ENCODE measurements around the gene SLC9A4. TPM values are rescaled to one million over a fixed set of nuclear protein-coding genes. Genes with fewer than 3 reads are reported as not detected.

The SLC9A4 gene
- total RNA-seq, 4 donors from 2014 or later, result 1.2 TPM; not detected in 3

GRCh38 chr2:102514061-102514785 lies 41.2 kb downstream of the SLC9A4 start:
- Histone ChIP-seq H3K9me3 (no peaks in the 10 kb centered on the region), H3K27me3 (no peaks in the 10 kb centered on the region), H3K4me1 (no peaks in the 10 kb centered on the region), H3K4me3 (no peak overlapping the region), H3K27ac (no peak overlapping the region), H3K36me3 (no peaks in the 10 kb centered on the region)
- intact Hi-C loops (cut with DNase I; ENCODE audit: low total_unique reads), result no loop called here
- no peak for TF ChIP-seq CTCF (IDR thresholded peaks at IDR 0.05)
- no peak for TF ChIP-seq POLR2A (IDR thresholded peaks at IDR 0.05)
- no peak for DNase-seq

DNA sequence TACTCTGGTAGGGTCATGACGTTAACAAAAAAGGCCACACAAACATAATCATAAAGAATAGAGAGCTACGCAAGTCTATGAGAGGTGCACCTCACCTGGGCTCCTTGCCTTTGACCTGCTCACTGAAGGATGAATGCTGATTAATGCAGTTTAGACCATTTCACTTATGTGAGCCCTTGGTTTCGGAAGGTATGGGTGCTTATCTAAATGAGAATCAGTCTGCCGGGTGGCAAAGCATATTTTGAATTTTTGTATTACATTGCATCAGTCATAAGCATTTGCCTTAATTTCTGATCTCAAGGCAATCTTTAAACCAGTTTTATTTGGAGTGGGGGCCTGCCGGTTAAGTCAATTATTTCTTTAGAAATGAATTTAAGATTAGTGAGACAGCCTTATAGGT lies 42.8 kb downstream of the SLC9A4 start:
- H3K27me3 ChIP-seq, result no peaks in the 10 kb centered on the region
- no peaks in the 10 kb centered on the region for H3K9me3 ChIP-seq
- no peaks in the 10 kb centered on the region for H3K36me3 ChIP-seq
- H3K4me3 ChIP-seq, result no peak overlapping the region
- H3K4me1 ChIP-seq, result no peaks in the 10 kb centered on the region
- TF ChIP-seq CTCF (IDR thresholded peaks at IDR 0.05) (no peak), POLR2A (IDR thresholded peaks at IDR 0.05) (no peak)
- DNase-seq, result no peak
- H3K27ac ChIP-seq, result no peak overlapping the region
- intact Hi-C loops (cut with DNase I; ENCODE audit: low total_unique reads), result no loop called here

DNA sequence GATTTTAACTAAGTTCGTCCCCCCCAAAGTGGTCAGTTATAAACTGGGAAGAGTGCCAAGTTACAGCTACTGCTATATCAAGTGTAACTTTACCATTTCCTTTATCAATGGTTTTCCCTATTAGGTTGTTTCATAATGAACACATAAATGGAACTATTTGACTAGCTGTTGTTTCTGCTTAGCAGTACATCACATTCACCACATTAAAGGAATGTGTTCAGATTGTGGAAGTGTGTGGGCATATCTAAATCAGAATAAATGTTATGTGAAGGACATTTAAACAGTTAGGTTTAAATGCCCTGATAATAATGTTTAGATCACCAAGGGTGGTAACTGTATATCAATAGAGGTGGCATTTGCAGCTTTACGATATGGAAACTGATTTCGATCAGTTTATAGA lies 45.1 kb downstream of the SLC9A4 start:
- H3K9me3 ChIP-seq, result no peaks in the 10 kb centered on the region
- no peaks in the 10 kb centered on the region for H3K36me3 ChIP-seq
- no peaks in the 10 kb centered on the region for H3K27me3 ChIP-seq
- TF ChIP-seq POLR2A (IDR thresholded peaks at IDR 0.05) (no peak), CTCF (IDR thresholded peaks at IDR 0.05) (no peak)
- no peak for DNase-seq
- H3K4me1 ChIP-seq, result no peaks in the 10 kb centered on the region
- intact Hi-C loops (cut with DNase I; ENCODE audit: low total_unique reads), result no loop called here
- H3K4me3 ChIP-seq, result no peak overlapping the region
- no peak overlapping the region for H3K27ac ChIP-seq

DNA sequence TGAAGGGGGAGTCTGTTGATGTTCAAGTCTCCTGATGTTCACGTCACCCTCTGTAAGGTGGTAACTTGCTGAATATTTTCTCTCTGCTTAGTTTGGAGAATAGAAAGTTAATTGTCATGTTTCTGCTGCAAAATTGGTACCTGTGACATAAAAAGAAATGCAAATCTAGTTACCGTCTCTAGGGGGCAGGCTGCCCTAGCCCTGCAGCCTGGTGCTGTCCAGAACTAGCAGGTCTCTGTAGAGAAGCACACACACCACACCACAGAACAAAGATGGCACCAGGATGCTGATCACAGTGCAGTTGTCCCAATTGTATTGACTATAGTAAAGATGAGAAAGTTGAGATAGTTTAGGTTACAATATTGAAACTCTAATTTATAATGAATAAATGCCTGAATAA lies 47.0 kb downstream of the SLC9A4 start:
- TF ChIP-seq CTCF (IDR thresholded peaks at IDR 0.05) (peak in 1 of 4 experiments; percentile 9), POLR2A (IDR thresholded peaks at IDR 0.05) (no peak)
- H3K9me3 ChIP-seq, result no peaks in the 10 kb centered on the region
- intact Hi-C loops (cut with DNase I; ENCODE audit: low total_unique reads), result no loop called here
- no peaks in the 10 kb centered on the region for H3K36me3 ChIP-seq
- no peak for DNase-seq
- no peak overlapping the region for H3K4me3 ChIP-seq
- H3K4me1 ChIP-seq, result no peaks in the 10 kb centered on the region
- no peak overlapping the region for H3K27ac ChIP-seq
- no peaks in the 10 kb centered on the region for H3K27me3 ChIP-seq

DNA sequence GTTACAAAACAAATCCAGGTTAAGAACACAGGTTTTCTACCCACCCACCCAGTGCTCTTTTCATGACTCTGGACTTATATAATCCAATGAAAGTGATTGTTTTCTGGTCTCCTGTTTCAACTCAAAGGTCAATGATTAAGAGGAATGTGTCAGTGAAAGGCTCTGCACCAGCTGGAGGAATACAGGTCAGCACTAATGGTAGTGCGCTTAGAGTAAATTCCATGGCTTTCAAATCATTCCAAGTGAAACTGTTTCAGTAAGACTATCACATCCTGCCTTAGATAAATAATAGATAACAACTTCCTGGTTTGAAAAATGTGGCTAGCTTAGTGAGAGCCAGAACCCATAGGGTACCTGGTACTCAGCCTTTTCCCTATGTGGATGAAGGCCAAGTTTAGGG lies 47.8 kb downstream of the SLC9A4 start:
- Histone ChIP-seq H3K36me3 (no peaks in the 10 kb centered on the region), H3K27ac (no peak overlapping the region), H3K4me1 (no peaks in the 10 kb centered on the region), H3K9me3 (no peaks in the 10 kb centered on the region), H3K4me3 (no peak overlapping the region), H3K27me3 (no peaks in the 10 kb centered on the region)
- DNase-seq, result no peak
- intact Hi-C loops (cut with DNase I; ENCODE audit: low total_unique reads), result no loop called here
- TF ChIP-seq CTCF (IDR thresholded peaks at IDR 0.05) (no peak), POLR2A (IDR thresholded peaks at IDR 0.05) (no peak)

Measured in uterus (tissue), 4 donors.